NAMALWA (cell line): ENCODE data around the gene PMM1.

Experiments
- DNase-seq: peaks from one replicate; pipeline ENCODE4 v3.0.0-alpha.2; 2015; ENCODE audit warnings: low spot score

The PMM1 gene

GRCh38 chr22:41537203-41537602, 52.4 kb downstream of the PMM1 start:
- no peak for DNase-seq

DNA sequence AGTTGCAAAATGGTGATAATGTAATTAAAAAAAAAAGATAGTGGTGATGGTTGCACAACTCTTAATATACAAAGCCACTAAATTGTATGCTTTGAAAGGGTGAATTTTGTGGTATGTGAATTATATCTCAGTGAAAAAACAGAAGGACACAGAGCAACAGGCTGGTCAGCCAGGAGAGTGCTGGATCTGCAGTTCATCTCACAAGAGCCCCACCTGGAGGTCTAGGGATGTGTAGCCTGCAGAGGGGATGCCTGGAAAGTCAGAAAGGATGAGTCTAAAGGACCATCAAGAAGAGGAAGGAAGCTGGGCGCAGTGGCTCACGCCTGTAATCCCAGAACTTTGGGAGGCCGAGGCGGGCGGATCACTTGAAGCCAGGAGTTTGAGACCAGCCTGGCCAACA, 54.4 kb downstream of the PMM1 start:
- peak; percentile 47 for DNase-seq

DNA sequence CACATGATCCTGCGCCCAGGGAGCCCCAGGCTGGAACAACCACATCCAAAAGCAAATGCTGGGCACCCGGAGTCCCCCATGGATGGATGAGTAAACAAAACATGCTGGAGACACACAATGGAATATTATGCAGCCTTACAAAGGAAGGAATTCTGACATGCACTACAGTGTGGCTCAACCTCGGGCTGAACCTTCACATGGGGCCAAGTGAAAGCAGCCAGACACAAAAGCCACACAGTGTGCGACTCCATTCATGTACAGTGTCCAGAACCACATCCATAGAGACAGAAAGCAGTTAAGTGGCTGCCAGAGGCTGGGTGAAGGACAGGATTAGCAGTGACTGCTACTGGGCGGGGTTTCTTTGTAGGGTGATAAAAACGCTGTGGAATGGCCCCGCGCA, 55.4 kb downstream of the PMM1 start:
- no peak for DNase-seq

DNA sequence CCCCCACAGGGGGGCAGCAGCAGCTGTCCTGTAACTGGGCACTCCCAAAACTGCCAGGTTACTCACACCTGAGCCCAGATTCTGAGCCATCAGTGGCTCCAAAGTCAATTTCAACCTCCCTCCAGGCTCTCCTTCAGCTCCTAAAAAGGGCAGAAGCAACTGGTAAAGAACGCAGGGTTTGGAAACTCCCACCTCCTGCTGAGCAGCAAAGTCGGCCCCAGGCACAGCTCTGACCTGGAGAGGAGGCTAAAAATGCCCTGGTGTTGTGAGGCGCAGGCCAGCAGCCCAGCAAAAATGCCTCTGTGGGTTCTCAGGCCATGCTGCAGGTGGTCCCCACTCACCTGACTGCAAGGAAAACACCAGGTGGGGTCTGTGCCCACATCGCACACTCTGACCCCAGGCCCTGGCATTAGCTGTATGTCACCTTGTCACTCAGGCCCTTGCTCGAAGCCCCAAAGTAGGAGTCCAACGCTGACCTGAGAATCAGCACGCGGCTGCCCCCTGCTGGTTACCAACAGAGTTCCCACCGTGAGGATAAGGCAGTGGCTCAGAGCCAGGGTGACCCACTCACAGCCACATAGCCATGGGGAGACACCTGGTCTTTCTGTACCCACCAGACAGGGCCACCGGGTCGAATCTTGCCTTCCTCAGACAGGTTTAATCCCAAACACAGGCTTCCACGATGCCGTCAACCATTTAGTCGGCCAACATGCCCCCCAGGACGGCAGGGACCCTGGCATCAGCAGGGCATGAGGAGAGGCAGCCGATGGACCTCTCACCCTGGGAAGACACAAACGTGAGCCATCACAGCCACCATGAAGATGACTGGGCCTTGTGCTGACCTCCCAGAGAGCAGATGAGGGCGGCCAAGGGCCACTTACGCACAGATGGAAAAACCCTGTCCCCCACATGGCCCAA, 56.5 kb downstream of the PMM1 start:
- DNase-seq: peak; percentile 80

DNA sequence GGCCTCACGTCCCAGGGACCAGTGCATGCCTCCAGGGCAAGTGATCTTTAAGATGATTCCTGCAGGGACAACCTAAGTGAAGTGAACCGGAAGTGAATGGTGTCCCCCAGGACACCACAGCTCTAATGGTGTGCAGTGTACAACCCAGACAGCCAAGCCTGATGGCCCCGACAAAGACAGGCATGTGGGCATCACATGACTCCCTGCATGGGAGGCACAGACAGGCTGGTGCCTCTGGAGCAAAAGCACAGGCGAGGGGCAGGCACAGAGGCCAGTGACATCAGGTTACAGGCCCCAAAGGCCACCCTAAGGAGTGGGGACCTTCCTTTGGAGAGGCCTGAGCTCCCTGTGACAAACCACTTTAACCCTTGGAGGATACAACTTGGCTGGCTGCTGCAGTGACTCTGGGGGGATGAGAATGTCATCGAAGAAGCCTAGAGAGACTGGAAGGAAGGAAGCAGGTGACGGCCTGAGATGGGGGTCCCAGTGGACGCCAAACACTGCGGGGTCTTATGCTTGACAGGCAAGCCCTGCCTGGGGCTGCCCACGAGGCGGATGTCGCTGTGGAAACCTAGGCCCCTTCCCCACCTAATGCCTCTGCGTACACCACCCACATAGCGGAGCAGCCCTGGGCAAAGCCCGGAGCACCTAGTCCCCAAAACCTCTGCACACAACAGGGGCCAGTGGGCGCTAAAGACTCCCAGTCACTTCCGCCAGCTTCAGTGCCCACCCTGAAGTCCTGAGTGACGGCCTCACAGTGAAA, 57.7 kb downstream of the PMM1 start:
- DNase-seq: no peak

DNA sequence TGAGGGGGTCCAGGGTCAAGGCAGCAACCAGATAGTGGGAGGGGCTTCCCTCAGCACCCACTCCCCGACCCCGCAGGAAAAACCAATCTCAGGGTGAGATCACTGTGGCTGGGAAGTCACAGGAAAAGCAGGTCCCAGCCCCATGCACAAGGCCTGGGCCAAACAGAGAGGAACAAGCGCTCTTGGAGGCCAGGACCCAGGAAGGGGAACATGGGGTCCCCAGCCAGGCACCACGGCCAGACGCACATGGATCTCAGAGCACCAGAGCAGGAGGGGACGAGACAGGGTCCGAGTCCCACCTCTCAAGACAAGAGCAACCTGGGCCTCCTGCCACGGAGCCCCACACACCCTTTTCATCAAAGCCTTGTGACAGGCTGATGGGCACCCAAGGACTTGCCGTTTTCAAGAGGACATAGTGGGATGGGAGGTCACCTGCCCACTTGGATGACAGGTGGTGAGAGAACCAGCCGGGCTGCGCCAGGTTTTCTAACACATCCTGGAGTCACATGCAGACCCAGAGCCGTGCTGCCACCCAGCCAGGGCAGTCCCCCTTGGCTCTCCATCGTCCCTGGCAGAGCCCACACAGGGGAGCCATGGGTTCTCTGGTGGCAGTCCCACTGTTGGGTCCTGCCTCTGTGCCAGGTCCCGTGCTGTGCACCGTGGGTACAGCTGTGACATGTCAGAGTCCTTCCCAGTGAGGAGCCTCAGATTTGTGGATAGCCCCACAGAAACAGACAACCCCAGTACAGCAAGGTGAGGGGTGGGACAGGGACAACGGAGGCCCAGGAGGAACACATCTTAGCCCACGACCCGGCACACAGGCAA, 58.5 kb downstream of the PMM1 start:
- DNase-seq: no peak

GRCh38 chr22:41528938-41529561, 60.6 kb downstream of the PMM1 start:
- DNase-seq: no peak

DNA sequence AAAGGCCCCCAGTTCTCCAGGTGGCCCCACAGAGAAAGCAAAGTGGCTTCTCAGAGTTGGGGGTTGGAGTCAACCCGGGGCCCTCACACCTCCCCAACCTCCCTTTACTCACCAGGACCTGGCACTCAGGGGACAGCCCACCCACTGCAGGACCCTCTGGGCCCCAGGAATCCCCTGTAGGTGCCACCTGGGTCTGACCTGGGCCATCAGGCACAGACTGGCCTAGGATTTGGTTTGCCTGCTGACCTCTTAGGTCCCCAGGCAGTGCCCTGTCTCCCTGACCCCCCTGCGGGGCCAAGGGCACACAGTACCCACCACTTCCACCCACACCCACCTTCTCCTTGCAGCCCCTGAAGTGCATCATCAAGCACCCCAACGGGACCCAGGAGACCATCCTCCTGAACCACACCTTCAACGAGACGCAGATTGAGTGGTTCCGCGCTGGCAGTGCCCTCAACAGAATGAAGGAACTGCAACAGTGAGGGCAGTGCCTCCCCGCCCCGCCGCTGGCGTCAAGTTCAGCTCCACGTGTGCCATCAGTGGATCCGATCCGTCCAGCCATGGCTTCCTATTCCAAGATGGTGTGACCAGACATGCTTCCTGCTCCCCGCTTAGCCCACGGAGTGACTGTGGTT, 61.4 kb downstream of the PMM1 start:
- no peak for DNase-seq
